ACHN (cell line): ENCODE measurements around the gene MAFF.
"Not testable (repeated sequence)": the region's sequence is repeated elsewhere in the genome, so short reads cannot be mapped to it uniquely, and the experiment has no call there.

ENCODE experiments used
- DNase-seq: peaks from one replicate; pipeline ENCODE4 v3.0.0-alpha.2; 2015
- in situ Hi-C: cut with HindIII; loops from 2 replicates; pipeline ENCODE4 v1.10.0; 2017; ENCODE audit warnings: low sequenced_read_pairs, low pct_ligation_motif_present, low pct_unique_long_range_greater_than_20kb

Gene MAFF

DNA sequence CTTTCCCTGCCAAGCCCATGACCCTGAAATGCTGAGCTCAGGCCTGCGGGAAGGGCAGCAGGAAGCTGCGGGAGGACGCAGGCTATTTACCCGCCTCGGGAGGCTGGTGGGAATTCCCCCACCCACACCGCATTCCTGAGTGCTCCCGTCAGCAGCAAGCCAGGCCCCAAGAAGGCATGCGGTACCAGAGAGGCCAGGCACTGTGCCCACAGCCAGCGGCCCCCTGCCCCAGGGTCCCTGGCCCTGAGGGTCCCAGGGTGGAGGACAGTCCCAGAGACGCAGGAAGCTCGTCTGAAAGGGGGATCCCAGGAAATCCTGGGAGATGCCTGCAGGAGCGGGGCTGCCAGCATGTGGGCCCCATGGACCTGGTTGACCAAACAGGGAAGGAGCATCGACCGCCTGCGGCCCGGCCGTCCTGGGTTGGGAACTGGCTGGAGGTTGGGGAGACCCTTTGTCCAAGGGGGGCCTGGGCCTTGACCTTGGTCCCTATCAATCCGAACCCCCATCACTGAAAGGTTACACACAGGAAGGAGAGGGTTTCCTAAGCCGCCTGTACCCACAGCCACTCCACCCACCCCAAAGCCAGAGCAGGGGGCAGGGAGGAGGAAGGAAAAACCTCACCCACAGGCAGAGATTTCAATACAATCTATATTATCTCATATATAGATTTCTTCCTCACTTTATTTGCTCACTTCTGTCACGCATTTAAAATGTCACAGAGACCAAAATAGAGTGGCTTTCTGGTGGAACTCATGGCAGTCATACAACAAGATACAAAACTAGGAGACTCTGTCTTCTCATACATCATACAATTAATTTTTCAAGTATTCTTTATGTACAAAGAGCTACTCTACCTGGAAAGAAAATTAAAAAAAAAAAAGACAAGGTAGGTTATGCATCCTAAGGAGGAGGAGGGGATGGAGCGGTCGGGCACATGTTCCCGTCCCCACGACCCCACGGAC lies 17.1 kb downstream of the MAFF start:
- peak; percentile 91 for DNase-seq

DNA sequence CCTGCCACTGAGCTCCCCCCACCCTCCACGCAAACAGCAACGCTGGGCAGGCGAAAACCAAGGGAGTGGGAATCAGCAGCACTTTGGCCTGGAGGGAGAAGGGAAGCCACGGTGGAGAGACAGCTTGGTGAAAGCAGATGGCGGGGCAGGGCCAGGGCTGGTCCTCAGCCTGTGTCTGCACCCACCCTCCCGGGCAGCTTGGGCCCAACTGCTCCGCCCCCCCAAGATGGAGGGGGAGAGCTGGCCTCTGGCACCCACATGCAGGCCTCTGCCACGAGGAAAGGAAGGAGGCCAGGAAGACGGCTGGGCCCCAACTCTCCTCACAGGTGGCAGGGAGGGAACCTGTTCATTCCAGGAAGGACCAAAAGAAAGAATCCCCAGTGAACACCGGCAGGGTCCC lies 17.8 kb downstream of the MAFF start:
- DNase-seq, result no peak
- in situ Hi-C loops, result no loop called here

More for the DNA sequence above, 17.1 kb downstream of the MAFF start:
- in situ Hi-C loops, result no loop called here

DNA sequence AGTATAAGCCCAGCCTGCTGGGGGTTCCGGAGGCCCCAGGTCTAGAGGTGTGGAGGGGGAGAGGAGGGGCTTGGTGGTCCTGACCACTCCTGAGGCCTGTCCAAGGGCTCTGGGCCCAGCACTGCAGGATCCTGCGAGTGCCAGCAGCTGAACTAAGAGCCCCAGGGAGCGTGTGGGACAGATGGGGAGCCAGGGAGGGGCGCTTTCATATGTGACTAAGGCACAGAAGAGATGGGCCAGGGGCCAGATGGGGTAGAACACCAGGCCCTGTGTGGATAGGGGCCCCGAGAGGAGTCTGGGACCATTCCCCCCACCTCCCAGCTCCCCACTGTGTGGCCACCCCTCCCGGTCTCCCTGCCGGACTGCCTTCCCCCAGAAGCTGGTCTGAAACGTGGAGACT lies 18.4 kb downstream of the MAFF start:
- DNase-seq, result no peak

DNA sequence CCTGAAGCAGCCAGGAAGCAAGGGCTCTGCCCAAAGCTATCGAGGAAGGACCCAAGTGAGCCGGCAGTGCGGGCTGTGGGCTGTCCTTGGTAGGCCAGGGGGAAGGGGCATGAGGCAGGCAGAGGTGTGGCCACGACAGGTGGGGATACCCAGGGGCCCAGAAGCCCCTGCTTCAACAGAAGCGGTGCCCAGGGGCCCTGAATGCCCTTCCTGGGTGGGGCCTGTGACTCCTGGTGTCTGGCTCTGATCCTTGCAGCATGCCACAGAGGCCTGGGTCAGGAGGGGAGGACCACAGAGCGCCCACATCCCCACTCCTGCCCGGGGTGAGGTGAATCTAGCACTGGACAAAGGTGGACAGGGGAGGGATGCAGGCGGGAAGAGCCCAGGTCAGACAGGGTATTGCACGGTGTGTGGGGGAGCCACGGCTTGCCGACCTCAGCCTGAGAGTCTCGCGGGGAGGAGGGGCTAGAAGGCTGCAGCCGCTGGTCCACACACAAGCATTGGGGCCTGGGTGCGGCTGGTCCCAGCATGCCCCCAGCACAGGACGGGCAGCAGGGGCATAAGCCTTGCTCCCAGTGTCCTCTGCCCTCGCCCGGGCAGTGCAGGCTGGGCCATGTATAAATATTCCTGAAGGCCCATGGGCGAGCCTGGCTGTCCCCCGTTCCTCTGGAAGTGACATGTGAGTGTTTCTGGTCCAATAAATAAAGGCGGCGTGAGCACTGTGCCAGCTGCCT lies 19.0 kb downstream of the MAFF start:
- DNase-seq, result no peak
- in situ Hi-C loops, result no loop called here

More for the DNA sequence above, 18.4 kb downstream of the MAFF start:
- in situ Hi-C loops, result no loop called here

DNA sequence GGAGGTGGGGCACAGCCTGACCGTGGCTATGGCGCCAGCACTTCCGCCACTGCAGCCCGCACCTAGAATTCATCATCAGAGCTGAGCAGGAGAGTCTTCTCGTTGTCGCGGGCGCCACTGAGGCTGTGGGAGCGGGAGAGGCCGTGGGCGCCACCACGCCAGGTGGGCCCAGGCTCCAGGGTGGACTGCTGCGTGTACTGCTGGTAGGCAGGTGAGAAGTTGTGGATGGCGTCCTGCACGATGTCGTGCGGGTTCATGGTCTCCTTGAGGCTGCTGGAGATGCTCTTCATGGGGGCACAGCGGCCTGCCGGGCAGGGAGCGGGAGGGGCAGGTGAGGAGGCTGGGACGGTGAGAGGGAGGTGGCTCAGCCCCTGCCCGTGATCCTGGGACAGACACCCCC lies 19.6 kb downstream of the MAFF start:
- in situ Hi-C loops, result no loop called here
- no peak for DNase-seq

DNA sequence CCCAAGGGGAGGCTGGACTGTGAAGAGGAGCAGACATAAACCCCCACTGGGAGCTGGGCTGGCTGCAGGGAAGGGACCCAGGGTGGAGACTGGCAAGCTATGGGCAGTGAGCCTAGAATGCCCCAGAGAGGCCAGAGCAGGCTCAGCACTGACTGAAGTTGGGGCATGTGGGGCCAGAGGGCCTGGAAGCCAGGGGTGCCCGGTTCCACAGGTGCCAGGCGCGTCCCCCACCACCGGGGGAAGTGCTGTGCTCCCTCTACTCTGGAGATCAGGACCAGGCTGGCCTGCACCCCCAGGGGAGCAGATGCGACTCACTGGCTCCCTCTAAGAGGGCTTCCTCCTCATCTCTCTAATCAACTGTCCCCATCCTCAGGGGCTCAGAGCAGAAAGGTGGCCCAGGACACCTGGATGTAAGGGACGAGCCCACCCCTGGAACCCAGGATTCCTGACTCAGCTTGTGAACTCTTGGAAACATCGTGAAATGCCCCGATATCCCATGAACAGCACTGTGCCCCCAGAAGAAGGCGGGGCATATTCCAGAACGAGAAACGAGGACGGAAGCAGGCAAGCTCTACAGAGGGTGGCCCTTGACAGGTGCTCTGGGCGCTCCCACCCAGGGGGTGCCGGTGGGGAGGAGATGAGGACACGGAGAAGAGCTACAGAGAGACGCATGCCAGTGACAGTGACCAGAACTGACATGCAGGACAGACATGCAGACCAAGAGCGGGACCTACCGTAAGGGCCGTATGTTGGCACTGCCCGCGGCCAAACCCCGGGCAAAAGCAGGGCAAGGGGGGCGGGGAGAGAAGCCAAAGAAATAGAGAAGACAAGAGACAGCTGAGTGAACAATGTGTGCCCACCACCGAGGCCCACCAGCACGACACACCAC lies 20.4 kb downstream of the MAFF start:
- DNase-seq, result no peak
- in situ Hi-C loops, result no loop called here

DNA sequence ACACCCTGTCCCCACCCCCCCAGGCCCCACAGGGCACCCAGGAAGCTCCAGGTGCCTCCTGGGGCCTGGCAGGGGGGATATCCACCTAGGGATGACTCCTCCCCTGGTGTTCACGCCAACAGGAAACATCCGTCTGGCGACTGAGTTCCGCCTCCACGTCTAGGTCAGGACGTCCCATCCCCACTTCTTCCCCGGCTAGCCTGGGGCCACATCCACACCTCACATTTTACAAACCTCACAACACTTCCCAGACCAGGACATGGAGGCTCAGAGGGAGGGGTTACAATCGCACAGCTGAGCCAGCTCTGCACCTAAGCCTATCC lies 21.0 kb downstream of the MAFF start:
- in situ Hi-C loops, result no loop called here
- DNase-seq, result no peak

DNA sequence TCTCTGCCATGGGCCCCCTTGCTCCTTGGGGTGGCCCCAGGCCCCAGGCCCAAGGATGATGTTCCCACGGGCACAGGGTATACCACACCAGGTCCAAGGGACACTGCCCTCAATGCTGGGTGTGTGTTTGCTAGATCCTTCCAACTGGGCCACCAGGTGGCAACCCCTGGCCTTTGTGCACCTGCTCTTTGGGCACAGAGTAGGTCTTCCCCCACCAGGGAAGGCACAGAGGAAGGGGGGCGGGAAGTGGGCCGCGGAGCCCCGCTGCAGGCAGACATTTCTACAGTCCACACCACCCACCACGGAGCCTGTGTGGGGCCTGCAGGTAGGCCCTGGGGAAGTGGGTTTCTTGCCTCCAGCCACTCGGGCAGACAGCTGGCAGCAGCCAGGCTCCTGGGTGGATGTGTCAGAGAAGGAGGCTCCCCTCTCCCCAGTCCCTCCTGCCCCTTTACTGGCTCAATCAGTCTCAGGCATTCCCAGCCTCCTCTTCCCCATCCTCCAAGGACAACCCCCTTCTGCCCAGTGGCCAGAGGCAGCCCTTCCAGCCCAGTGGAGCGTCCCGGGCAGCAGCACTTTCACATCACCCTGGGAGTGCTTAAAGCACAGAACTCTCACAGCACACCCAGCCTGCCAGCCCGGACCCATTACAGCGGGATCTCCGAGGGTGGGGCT lies 21.6 kb downstream of the MAFF start:
- in situ Hi-C loops, result no loop called here

DNA sequence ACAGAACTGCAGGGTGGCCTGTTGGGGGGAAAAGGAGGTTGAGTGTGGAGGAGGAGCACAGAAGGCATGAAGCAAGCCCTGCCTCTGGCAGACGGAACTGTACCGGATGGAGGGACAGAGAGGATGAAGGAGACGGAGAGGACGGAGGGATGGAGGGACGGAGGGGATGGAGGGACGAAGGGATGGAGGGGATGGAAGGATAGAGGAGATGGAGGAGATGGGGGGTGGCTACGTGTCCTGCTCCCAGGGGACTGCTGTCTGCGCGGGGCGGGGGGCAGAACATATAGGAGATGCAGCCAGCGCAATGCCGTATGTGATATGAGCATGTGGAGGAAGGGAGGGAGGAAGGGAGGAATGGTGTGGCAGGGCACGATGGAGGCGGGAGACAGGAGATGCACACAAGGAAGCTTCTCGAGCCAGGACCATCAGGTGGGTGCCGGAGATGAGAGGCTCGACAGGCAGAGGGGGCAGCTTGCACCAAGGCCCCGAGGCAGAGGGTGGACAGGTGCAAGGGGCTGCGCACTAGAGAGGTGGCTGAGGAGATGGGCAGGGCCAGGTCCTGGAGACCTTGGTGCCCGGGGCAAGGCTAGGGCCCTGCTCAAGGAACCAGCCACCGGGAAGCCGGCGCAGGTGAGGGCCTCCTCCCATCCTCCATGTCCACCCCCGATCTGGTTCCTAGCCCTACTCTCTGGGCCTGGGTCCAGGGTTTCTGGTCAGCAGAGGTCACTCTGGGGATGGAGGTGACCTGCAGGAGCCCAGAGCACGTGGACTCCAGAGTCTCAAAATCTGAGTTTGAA lies 25.3 kb downstream of the MAFF start:
- in situ Hi-C loops, result no loop called here
- no peak for DNase-seq

More for the DNA sequence above, 21.6 kb downstream of the MAFF start:
- peak; percentile 87 for DNase-seq

DNA sequence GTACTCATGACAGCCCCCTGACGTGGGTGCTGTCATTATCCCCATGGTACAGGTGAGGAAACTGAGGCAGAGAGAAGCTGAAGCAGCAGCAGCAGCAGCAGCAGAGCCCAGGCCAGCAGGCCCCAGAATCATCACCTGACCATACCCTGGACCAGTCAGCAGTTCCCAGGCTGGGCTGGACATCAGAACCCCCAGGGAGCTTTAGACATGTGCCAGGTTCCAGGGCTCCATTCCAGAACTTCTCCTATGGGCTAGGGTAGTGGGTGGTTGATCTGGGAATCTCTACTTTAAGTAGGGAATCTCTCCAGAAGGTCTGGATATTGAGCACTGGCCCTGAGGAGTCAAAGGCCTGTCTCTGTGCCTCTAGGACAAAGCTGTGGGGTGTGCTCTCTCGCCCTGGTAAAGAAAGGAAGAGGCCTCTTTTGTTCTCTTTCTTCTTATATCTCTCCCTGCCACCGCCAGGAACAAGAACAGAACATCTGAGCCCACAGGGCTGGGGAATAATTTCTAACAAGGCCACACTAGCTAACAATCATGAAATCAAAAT lies 26.6 kb downstream of the MAFF start:
- DNase-seq, result no peak
- in situ Hi-C loops, result no loop called here

DNA sequence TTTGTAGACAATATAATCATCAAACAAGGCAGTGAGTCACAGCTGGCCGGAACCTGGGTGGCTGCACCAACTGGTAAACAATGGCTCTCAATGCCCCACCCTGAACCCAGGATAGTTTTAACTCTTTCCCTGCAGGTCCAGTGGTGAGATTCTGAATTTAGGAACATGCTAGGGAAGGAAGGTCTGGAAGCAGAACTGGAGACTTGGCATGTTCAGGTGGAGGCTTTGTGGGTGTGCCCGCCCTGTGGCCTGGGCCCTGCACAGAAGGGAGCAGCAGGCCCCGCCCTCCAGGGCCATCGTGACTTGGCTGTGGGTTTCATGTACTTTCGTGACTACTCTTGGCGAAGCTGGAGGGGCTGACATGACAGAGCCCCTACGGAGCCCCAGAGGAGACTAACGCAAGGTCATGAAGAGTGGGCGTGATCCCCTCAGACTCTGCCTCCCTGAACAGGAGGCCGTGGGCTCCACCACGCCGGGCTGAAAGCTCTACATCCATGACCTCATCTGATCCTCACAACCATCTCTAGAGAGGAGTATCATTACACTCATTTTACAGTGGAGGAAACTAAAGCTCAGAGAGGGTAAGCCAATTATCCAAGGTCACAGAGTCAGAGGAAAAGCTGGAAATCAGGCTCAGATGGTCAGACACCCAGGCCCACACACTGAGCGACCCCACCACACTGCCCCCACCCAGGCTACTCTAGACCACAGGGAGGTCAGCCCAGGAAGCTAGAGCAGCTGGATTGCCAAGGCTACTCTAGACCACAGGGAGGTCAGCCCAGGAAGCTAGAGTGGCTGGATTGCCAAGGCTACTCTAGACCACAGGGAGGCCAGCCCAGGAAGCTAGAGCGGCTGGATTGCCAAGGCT lies 27.3 kb downstream of the MAFF start:
- in situ Hi-C loops, result no loop called here

DNA sequence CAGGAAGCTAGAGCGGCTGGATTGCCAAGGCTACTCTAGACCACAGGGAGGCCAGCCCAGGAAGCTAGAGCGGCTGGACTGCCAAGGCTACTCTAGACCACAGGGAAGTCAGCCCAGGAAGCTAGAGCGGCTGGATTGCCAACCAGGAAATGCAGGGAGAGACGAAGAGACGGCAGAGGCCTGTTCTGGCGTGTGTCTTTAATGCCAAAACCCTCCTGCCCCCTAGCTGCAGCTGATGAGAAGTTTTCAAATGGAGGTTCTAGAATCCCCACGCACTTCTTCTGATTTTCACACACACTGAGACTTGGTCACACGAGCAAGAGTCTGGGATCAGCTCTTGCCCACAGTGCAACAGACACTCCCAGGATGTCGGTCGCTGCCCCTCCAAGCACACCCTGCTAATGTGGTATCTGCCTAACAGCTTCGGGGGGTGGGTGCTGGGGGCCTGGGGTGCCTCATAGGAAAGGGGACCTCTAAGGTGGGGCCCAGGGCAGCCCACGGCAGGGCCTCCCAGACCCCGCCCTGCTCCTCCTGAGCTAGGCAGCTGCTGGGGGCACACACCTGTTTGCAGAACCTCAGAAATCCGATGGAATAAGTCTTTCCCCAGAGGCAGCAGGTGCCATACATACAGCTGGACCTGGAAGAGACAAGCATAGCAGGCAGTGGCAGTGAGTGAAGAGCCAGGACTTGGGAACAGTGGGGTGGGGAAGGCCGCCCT lies 28.5 kb downstream of the MAFF start:
- in situ Hi-C loops, result no loop called here

More for the DNA sequence above, 27.3 kb downstream of the MAFF start:
- no peak for DNase-seq

DNA sequence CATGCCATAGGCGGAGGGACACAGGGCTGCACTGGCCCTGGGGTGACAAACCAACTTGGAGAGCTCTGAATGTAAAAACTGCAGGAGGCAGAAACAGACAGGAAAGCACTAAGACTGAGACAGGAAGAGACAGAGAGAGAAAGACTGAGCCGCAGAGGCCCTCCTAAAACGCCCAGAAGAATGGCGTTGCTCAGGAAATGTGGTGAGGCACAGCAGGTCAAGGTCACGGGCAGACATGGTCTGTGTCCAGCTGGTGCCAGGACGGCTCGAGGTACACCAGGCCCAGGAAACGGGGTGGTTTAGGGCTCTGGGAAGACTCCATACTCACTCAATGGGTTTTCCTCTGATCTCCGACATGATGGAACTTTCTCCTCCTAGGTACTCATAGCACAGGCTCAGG lies 29.1 kb downstream of the MAFF start:
- in situ Hi-C loops, result no loop called here
- no peak for DNase-seq

More for the DNA sequence above, 28.5 kb downstream of the MAFF start:
- DNase-seq, result peak; percentile 35

DNA sequence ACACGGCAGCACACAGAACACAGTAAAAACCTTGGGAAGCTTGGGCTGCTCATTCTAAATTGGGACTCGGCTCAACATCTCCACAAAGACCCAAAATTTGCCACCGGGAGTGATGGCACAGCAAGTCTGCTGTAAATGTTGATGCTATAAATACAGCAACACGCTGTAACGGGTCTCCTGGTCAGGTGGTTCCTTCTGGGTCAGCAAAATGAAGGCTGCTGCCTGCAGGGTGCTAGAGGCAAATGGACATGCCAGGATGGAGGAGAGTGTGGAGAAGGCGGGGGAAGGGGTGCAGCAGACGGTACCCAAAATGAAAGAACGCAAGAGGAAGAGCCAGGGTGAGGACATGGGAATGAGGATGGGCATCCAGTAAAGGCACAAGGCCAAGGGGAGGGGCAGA lies 30.4 kb downstream of the MAFF start:
- in situ Hi-C loops, result no loop called here
- DNase-seq, result no peak

DNA sequence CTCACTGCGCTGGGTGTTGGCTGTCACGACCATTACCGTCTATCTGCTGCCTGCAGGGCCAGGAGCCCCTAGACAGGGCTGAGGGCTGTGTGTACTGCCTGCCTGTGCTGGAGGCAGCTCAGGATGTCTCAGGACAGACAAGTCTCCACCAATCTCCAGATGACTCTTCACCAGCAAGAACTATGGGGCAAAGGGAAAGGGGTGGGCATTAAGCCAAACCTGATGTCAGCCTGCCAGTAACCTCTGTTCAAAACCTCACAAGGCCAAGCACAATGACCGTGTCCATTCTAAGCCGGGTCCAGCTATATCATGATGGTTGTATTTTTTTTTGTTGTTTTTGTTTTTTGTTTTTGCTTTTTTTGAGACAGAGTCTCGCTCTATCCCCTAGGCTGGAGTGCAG lies 31.6 kb downstream of the MAFF start:
- in situ Hi-C loops, result no loop called here
- DNase-seq, result no peak

DNA sequence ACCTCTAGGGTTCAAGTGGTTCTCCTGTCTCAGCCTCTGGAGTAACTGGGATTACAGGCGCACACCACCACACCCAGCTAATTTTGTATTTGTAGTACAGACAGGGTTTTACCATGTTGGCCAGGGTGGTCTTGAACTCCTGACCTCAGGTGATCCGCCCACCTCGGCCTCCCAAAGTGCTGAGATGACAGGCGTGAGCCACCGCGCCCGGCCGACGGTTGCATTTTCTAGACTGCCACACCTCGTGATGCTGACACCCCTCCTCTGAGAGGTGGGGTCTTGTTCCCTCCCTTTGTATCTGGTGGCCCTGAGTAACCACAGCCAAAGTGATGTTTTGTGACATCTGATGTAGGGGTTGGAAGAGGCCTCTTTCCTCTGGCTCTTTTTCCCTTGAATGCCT lies 32.1 kb downstream of the MAFF start:
- DNase-seq, in situ Hi-C loops: not testable (repeated sequence)
